ENCODE data around the gene XRCC3. TPM values are rescaled to one million over a fixed set of nuclear protein-coding genes. Genes with fewer than 3 reads are reported as not detected.

The XRCC3 gene
- total and polyA plus RNA-seq, 2 donors (not counting 3 experiments of a cell fraction or from before 2014, with no cell fraction given) = 13.6 to 27.2 TPM

GRCh38 chr14:103746701-103747100 is 31.4 kb upstream of the XRCC3 start:
- Histone ChIP-seq H3K9me1 (replicated peaks; ENCODE audit: control insufficient read depth, extremely low read depth, insufficient read depth, low read length) (no peaks in the 10 kb centered on the region), H3K4me1 (ENCODE audit: control insufficient read depth, extremely low read depth, insufficient read depth, low read length) (peaks cover 13% of the 10 kb centered on the region), H2AFZ (ENCODE audit: low read depth, low read length) (no peak overlapping the region), H3K9ac (replicated peaks; ENCODE audit: extremely low read depth, insufficient read depth, low read length) (no peak overlapping the region), H3K36me3 (ENCODE audit: control insufficient read depth in 2 of 2, extremely low read depth in 1 of 2, insufficient read depth in 2 of 2, low read length in 2 of 2) (peaks cover 0 to 15% of the 10 kb centered on the region in 2 experiments), H3K4me2 (ENCODE audit: insufficient read depth, low read length) (no peak overlapping the region), H3K4me3 (replicated peaks in 1 of 3; ENCODE audit: insufficient read depth in 1 of 3, low read depth in 1 of 3, low read length in 3 of 3) (no peak overlapping the region), H3K9me3 (replicated peaks; ENCODE audit: control insufficient read depth, insufficient read depth, low read length) (no peaks in the 10 kb centered on the region), H4K20me1 (replicated peaks; ENCODE audit: control insufficient read depth, extremely low read depth, insufficient read depth, low read length) (no peaks in the 10 kb centered on the region), H3K79me2 (ENCODE audit: control insufficient read depth, insufficient read depth, low read length) (no peaks in the 10 kb centered on the region), H3K27ac (ENCODE audit: insufficient read depth, low read depth, low read length) (no peak overlapping the region), H3K27me3 (ENCODE audit: control insufficient read depth in 2 of 2, insufficient read depth in 2 of 2, low read length in 2 of 2) (no peaks in the 10 kb centered on the region)
- no peak for DNase-seq (ENCODE audit: low read depth, low spot score)
- dilution Hi-C loops (cut with MboI; ENCODE audit: extremely low pct_ligation_motif_present, low sequenced_read_pairs) (no loop called here), intact Hi-C loops (cut with micrococcal nuclease) (no loop called here)
- ChIA-PET CTCF (no interaction called here), POLR2A (interaction anchor here (0.7 kb wide), 1 partner anchor 19 kb away, joined by 3 read pairs; no protein-coding TSS in a partner anchor)
- no peak for TF ChIP-seq EZH2 (IDR thresholded peaks at IDR 0.05; ENCODE audit: borderline replicate concordance, low read depth, low read length, severe bottlenecking)
- no TSS peak for BruUV-seq (replicated peaks)
- FAIRE-seq = no peak

GRCh38 chr14:103745424-103745823 is 30.2 kb upstream of the XRCC3 start:
- CTCF ChIA-PET = no interaction called here
- no peaks in the 10 kb centered on the region for H3K27me3 ChIP-seq (ENCODE audit: control insufficient read depth in 2 of 2, insufficient read depth in 2 of 2, low read length in 2 of 2)
- no TSS peak for BruUV-seq (replicated peaks)
- no peak for TF ChIP-seq JUN (IDR thresholded peaks at IDR 0.05; ENCODE audit: borderline replicate concordance, insufficient read depth, insufficient read length, low read depth)
- no peaks in the 10 kb centered on the region for H3K9me1 ChIP-seq (replicated peaks; ENCODE audit: control insufficient read depth, extremely low read depth, insufficient read depth, low read length)
- intact Hi-C loops (cut with micrococcal nuclease) (no loop called here), dilution Hi-C loops (cut with MboI; ENCODE audit: extremely low pct_ligation_motif_present, low sequenced_read_pairs) (no loop called here)
- no peak for FAIRE-seq
- H3K36me3 ChIP-seq (ENCODE audit: control insufficient read depth in 2 of 2, extremely low read depth in 1 of 2, insufficient read depth in 2 of 2, low read length in 2 of 2) = peaks cover 0 to 17% of the 10 kb centered on the region in 2 experiments
- H3K27ac ChIP-seq (ENCODE audit: insufficient read depth, low read depth, low read length) = no peak overlapping the region
- H3K4me1 ChIP-seq (ENCODE audit: control insufficient read depth, extremely low read depth, insufficient read depth, low read length) = peaks cover 24% of the 10 kb centered on the region
- H3K79me2 ChIP-seq (ENCODE audit: control insufficient read depth, insufficient read depth, low read length) = no peaks in the 10 kb centered on the region
- H3K9ac ChIP-seq (replicated peaks; ENCODE audit: extremely low read depth, insufficient read depth, low read length) = no peak overlapping the region
- no peak for DNase-seq (ENCODE audit: low read depth, low spot score)
- no peak overlapping the region for H2AFZ ChIP-seq (ENCODE audit: low read depth, low read length)
- no peaks in the 10 kb centered on the region for H3K9me3 ChIP-seq (replicated peaks; ENCODE audit: control insufficient read depth, insufficient read depth, low read length)
- POLR2A ChIA-PET = no interaction called here
- H3K4me2 ChIP-seq (ENCODE audit: insufficient read depth, low read length) = no peak overlapping the region
- no peak overlapping the region for H3K4me3 ChIP-seq (replicated peaks in 1 of 3; ENCODE audit: insufficient read depth in 1 of 3, low read depth in 1 of 3, low read length in 3 of 3)
- H4K20me1 ChIP-seq (replicated peaks; ENCODE audit: control insufficient read depth, extremely low read depth, insufficient read depth, low read length) = no peaks in the 10 kb centered on the region

All from endothelial cell of umbilical vein (primary cell).